GM12878 (cell line): ENCODE data around the gene CCDC85B. TPM values are rescaled to one million over a fixed set of nuclear protein-coding genes. Genes with fewer than 3 reads are reported as not detected.
A peak's percentile ranks its signal among the peaks of the same experiment; 100 is the strongest.

Source experiments
- ASH2L ChIP-seq: fragments of 300-600, 200-600 bp; sonication (generic); IDR thresholded peaks from 2 replicates; pipeline ENCODE4 v1.6.1; 2017; ENCODE audit warnings: low read depth, mild to moderate bottlenecking, borderline replicate concordance
- BCL11A ChIP-seq: IDR thresholded peaks from 2 replicates; pipeline ENCODE4 v1.6.1; 2011; ENCODE audit warnings: low read depth, low read length
- BMI1 ChIP-seq: fragments of 450-650 bp; IDR thresholded peaks from 2 replicates; pipeline ENCODE4 v1.6.1; 2016; ENCODE audit warnings: mild to moderate bottlenecking, moderate library complexity, borderline replicate concordance
- CBX3 ChIP-seq: fragments of 200-600 bp; sonication (generic); IDR thresholded peaks from 2 replicates; pipeline ENCODE4 v1.6.1; 2016; ENCODE audit warnings: low read depth, borderline replicate concordance
- IRF3 ChIP-seq: fragments of 450-650 bp; IDR thresholded peaks from 2 replicates; pipeline ENCODE4 v1.6.1; 2014; ENCODE audit warnings: mild to moderate bottlenecking
- KLF5 ChIP-seq: fragments of 450-650 bp; IDR thresholded peaks from 2 replicates; pipeline ENCODE4 v1.6.1; 2014; ENCODE audit warnings: mild to moderate bottlenecking; ENCODE audit not compliant: partially characterized antibody
- MLLT1 ChIP-seq: fragments of 450-650 bp; IDR thresholded peaks from 2 replicates; pipeline ENCODE4 v1.6.1; 2016; ENCODE audit warnings: mild to moderate bottlenecking
- MXI1 ChIP-seq: fragments of 150-350 bp; IDR thresholded peaks from 2 replicates; pipeline ENCODE4 v1.6.1; 2011; ENCODE audit warnings: low read depth, mild to moderate bottlenecking, inconsistent platforms, low read length, improper control_type of control experiment
- PKNOX1 ChIP-seq: fragments of 450-650 bp; IDR thresholded peaks from 2 replicates; pipeline ENCODE4 v1.6.1; 2016; ENCODE audit warnings: mild to moderate bottlenecking
- POLR2AphosphoS5 ChIP-seq: IDR thresholded peaks from 2 replicates; pipeline ENCODE4 v1.6.1; 2011; ENCODE audit warnings: mild to moderate bottlenecking, low read length, inconsistent platforms
- RAD51 ChIP-seq: fragments of 450-650 bp; IDR thresholded peaks from 2 replicates; pipeline ENCODE4 v1.6.1; 2016; ENCODE audit warnings: moderate library complexity, mild to moderate bottlenecking, inconsistent platforms
- RELA ChIP-seq: fragments of 450-650 bp; IDR thresholded peaks from 2 replicates; pipeline ENCODE4 v1.8.0; 2014; ENCODE audit warnings: borderline replicate concordance; ENCODE audit not compliant: partially characterized antibody
- RUNX3 ChIP-seq: IDR thresholded peaks from 2 replicates; pipeline ENCODE4 v1.6.1; 2012; ENCODE audit warnings: low read length, inconsistent platforms
- SIN3A ChIP-seq: IDR thresholded peaks from 2 replicates; pipeline ENCODE4 v1.6.1; 2012; ENCODE audit warnings: low read depth, low read length, improper control_type of control experiment
- SMC3 ChIP-seq: IDR thresholded peaks from 2 replicates; pipeline ENCODE4 v1.6.1; 2011; ENCODE audit warnings: low read length, improper control_type of control experiment, borderline replicate concordance
- STAT1 ChIP-seq: fragments of 450-650 bp; conservative IDR thresholded peaks from 2 replicates; pipeline ENCODE4 v1.6.1; 2014; ENCODE audit warnings: antibody characterized with exemption, mild to moderate bottlenecking
- WRNIP1 ChIP-seq: IDR thresholded peaks from 2 replicates; pipeline ENCODE4 v1.6.1; 2011; ENCODE audit warnings: low read depth, low read length, improper control_type of control experiment, borderline replicate concordance
- ZNF24 ChIP-seq: fragments of 450-650 bp; IDR thresholded peaks from 2 replicates; pipeline ENCODE4 v1.6.1; 2017; ENCODE audit warnings: antibody characterized with exemption, mild to moderate bottlenecking
- ZNF622 ChIP-seq: fragments of 450-650 bp; IDR thresholded peaks from 2 replicates; pipeline ENCODE4 v1.6.1; 2017; ENCODE audit warnings: mild to moderate bottlenecking, inconsistent platforms
- ZNF687 ChIP-seq: fragments of 450-650 bp; IDR thresholded peaks from 2 replicates; pipeline ENCODE4 v1.6.1; 2017; ENCODE audit warnings: mild to moderate bottlenecking, moderate library complexity
- polyA plus RNA-seq, 11 experiments: library from polyadenylated mRNA; depleted of rRNA in 4 of 11; unstranded in 6 of 11; stranded (reverse) in 5 of 11; fragments of >200 nt; fragmentation: Nextera tagmentation in 4 of 11; fragmentation: Illumina TruSeq in 1 of 11; extraction: Ambion mirVana in 4 of 11; extraction: Trizol in 1 of 11; gene quantifications; 1 replicate in 1 of 11; 2 replicates in 10 of 11; pipeline versions ENCODE4 v1.2.1 to v1.2.3, GENCODE V29; 2011 to 2016; ENCODE audit warnings: inconsistent platforms in 2 of 11, missing spikeins in 2 of 11, low read depth in 1 of 11
- total RNA-seq, 4 experiments: library from RNA; depleted of rRNA in 3 of 4; stranded (reverse); fragments of >200 nt in 3 of 4; fragmentation: Illumina TruSeq in 1 of 4; extraction: Trizol in 1 of 4; gene quantifications; 2 replicates each; pipeline versions ENCODE4 v1.2.1 to v1.2.3, GENCODE V29; 2013 to 2021
- TF ChIP-seq, protein P1 (sequence below): fragments of 450-650 bp; formaldehyde crosslinking; IDR thresholded peaks from 2 replicates; pipeline ENCODE4 v1.4.0; 2020; ENCODE audit warnings: mild to moderate bottlenecking, moderate library complexity

CCDC85B gene
- total and polyA plus RNA-seq, 10 of the 15 experiments (the other 5 are each of a cell fraction or from before 2014, with no cell fraction given), result 0.32 to 114 (median 49.5) TPM

- peak; percentile 68 for TF ChIP-seq ZNF687
- TF ChIP-seq MXI1, result peak; percentile 43
- TF ChIP-seq ZNF24, result peak; percentile 73
- no peak for TF ChIP-seq POLR2AphosphoS5
- TF ChIP-seq, protein P1, sequence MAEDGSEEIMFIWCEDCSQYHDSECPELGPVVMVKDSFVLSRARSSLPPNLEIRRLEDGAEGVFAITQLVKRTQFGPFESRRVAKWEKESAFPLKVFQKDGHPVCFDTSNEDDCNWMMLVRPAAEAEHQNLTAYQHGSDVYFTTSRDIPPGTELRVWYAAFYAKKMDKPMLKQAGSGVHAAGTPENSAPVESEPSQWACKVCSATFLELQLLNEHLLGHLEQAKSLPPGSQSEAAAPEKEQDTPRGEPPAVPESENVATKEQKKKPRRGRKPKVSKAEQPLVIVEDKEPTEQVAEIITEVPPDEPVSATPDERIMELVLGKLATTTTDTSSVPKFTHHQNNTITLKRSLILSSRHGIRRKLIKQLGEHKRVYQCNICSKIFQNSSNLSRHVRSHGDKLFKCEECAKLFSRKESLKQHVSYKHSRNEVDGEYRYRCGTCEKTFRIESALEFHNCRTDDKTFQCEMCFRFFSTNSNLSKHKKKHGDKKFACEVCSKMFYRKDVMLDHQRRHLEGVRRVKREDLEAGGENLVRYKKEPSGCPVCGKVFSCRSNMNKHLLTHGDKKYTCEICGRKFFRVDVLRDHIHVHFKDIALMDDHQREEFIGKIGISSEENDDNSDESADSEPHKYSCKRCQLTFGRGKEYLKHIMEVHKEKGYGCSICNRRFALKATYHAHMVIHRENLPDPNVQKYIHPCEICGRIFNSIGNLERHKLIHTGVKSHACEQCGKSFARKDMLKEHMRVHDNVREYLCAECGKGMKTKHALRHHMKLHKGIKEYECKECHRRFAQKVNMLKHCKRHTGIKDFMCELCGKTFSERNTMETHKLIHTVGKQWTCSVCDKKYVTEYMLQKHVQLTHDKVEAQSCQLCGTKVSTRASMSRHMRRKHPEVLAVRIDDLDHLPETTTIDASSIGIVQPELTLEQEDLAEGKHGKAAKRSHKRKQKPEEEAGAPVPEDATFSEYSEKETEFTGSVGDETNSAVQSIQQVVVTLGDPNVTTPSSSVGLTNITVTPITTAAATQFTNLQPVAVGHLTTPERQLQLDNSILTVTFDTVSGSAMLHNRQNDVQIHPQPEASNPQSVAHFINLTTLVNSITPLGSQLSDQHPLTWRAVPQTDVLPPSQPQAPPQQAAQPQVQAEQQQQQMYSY, result no peak
- no peak for TF ChIP-seq RAD51
- TF ChIP-seq CBX3, result no peak
- peak; percentile 39; the same call in 1 of the 2 replicates for TF ChIP-seq BCL11A
- peak; percentile 90 for TF ChIP-seq RELA
- no peak for TF ChIP-seq WRNIP1
- TF ChIP-seq MLLT1, result peak; percentile 75
- peak; percentile 71 for TF ChIP-seq KLF5
- no peak for TF ChIP-seq ZNF622
- peak; percentile 88 for TF ChIP-seq RUNX3
- TF ChIP-seq ASH2L, result peak; percentile 70; the same call in 1 of the 2 replicates
- no peak for TF ChIP-seq BMI1
- peak; percentile 87; the same call in 1 of the 2 replicates for TF ChIP-seq SIN3A
- peak; percentile 23; the same call in 1 of the 2 replicates for TF ChIP-seq SMC3
- TF ChIP-seq PKNOX1, result no peak
- TF ChIP-seq IRF3, result no peak
- peak; percentile 88; the same call in 1 of the 2 replicates for TF ChIP-seq STAT1
Observed at GRCh38 chr11:65919141-65919572, 28.7 kb downstream of the CCDC85B start, which contains the start of gene DRAP1 (continued).
